C4-2B (cell line): Measurements from ENCODE around the gene BTBD2.
A peak's percentile ranks its signal among the peaks of the same experiment; 100 is the strongest.

ENCODE experiments used
- H3K27ac ChIP-seq: fragments of 450-650 bp; 2 replicates; pipeline ENCODE4 v1.5.1; 2017
- CTCF ChIP-seq: fragments of 450-650 bp; conservative IDR thresholded peaks from 2 replicates; pipeline ENCODE4 v1.5.1; 2017; ENCODE audit warnings: mild to moderate bottlenecking
- ZFX ChIP-seq: fragments of 450-650 bp; IDR thresholded peaks from 2 replicates; pipeline ENCODE4 v1.6.1; 2017

Gene BTBD2

GRCh38 chr19:2048959-2049740 is 33.6 kb upstream of the BTBD2 start:
- peak overlapping the region; percentile 95 for H3K27ac ChIP-seq
- TF ChIP-seq CTCF (no peak), ZFX (no peak)

GRCh38 chr19:2048104-2048958 is 32.8 kb upstream of the BTBD2 start:
- peak overlapping the region; percentile 95 for H3K27ac ChIP-seq
- TF ChIP-seq CTCF, result no peak

GRCh38 chr19:2047449-2048103 is 32.1 kb upstream of the BTBD2 start:
- TF ChIP-seq CTCF (no peak), ZFX (no peak)
- H3K27ac ChIP-seq, result peak overlapping the region; percentile 95

- H3K27ac ChIP-seq, result peak overlapping the region; percentile 95
Measured at GRCh38 chr19:2047076-2047448, 31.5 kb upstream of the BTBD2 start.

GRCh38 chr19:2046046-2046907 is 30.8 kb upstream of the BTBD2 start:
- H3K27ac ChIP-seq, result peak overlapping the region; percentile 95
- TF ChIP-seq CTCF (no peak), ZFX (no peak)

More at GRCh38 chr19:2047076-2047448, 31.5 kb upstream of the BTBD2 start:
- TF ChIP-seq ZFX (no peak), CTCF (no peak)

GRCh38 chr19:2045501-2046045 is 30.1 kb upstream of the BTBD2 start:
- H3K27ac ChIP-seq, result peak overlapping the region; percentile 95
- TF ChIP-seq CTCF, result no peak
- no peak for TF ChIP-seq ZFX
